EL (cell line): Measurements from ENCODE around the gene SOX1.

Experiments
- DNase-seq: peaks from one replicate; pipeline ENCODE4 v3.0.0-alpha.2; 2016

The SOX1 gene

GRCh38 chr13:112110479-112110878 lies 43.5 kb downstream of the SOX1 start:
- DNase-seq: no peak

GRCh38 chr13:112111239-112111857 lies 44.4 kb downstream of the SOX1 start:
- DNase-seq: no peak

GRCh38 chr13:112112534-112113276 lies 45.8 kb downstream of the SOX1 start:
- no peak for DNase-seq

GRCh38 chr13:112113348-112113747 lies 46.4 kb downstream of the SOX1 start:
- DNase-seq: no peak

- DNase-seq: no peak
Observed at GRCh38 chr13:112113851-112114250, 46.9 kb downstream of the SOX1 start.

GRCh38 chr13:112114391-112114790 lies 47.4 kb downstream of the SOX1 start:
- DNase-seq: no peak

GRCh38 chr13:112115403-112116091 lies 48.6 kb downstream of the SOX1 start:
- no peak for DNase-seq

GRCh38 chr13:112116187-112116950 lies 49.4 kb downstream of the SOX1 start:
- DNase-seq: no peak

GRCh38 chr13:112117258-112117954 lies 50.5 kb downstream of the SOX1 start:
- DNase-seq: no peak

- DNase-seq: no peak
Observed at GRCh38 chr13:112117955-112118302, 51.0 kb downstream of the SOX1 start.

GRCh38 chr13:112118451-112119064 lies 51.6 kb downstream of the SOX1 start:
- no peak for DNase-seq

GRCh38 chr13:112119192-112120030 lies 52.5 kb downstream of the SOX1 start:
- DNase-seq: no peak

- DNase-seq: no peak
Observed at GRCh38 chr13:112120031-112120373, 53.1 kb downstream of the SOX1 start.
